AG09309 (cell line): ENCODE results near the gene PALMD.

Experiments
- DNase-seq: peaks from one replicate; pipeline ENCODE4 v3.0.0-alpha.2; 2010; ENCODE audit warnings: low read depth
- H3K4me3 ChIP-seq: 2 replicates; pipeline ENCODE4 v1.5.1; 2011; ENCODE audit warnings: mild to moderate bottlenecking, low read depth, low read length, moderate library complexity; ENCODE audit not compliant: control insufficient read depth
- CTCF ChIP-seq: IDR thresholded peaks from 2 replicates; pipeline ENCODE4 v1.5.1; 2011; ENCODE audit warnings: mild to moderate bottlenecking, low read depth, low read length, inconsistent platforms; ENCODE audit not compliant: insufficient read depth, control insufficient read depth; ENCODE audit errors: missing control alignments

Gene PALMD

GRCh38 chr1:99627615-99628014 is 18.3 kb upstream of the PALMD start:
- H3K4me3 ChIP-seq: no peak overlapping the region
- no peak for DNase-seq
- TF ChIP-seq CTCF: no peak

GRCh38 chr1:99629164-99629563 is 16.7 kb upstream of the PALMD start:
- H3K4me3 ChIP-seq: no peak overlapping the region
- TF ChIP-seq CTCF: no peak
- no peak for DNase-seq

- H3K4me3 ChIP-seq: no peak overlapping the region
- no peak for DNase-seq
- no peak for TF ChIP-seq CTCF
Observed at GRCh38 chr1:99634971-99635624, 10.8 kb upstream of the PALMD start.

GRCh38 chr1:99635664-99636063 is 10.2 kb upstream of the PALMD start:
- no peak for TF ChIP-seq CTCF
- DNase-seq: no peak
- no peak overlapping the region for H3K4me3 ChIP-seq

- H3K4me3 ChIP-seq: no peak overlapping the region
- TF ChIP-seq CTCF: no peak
- no peak for DNase-seq
Observed at GRCh38 chr1:99636647-99637175, 9.2 kb upstream of the PALMD start.

GRCh38 chr1:99638853-99639252 is 7.1 kb upstream of the PALMD start:
- no peak for TF ChIP-seq CTCF
- no peak overlapping the region for H3K4me3 ChIP-seq
- no peak for DNase-seq
